ENCODE results near the gene RECK.

DNA sequence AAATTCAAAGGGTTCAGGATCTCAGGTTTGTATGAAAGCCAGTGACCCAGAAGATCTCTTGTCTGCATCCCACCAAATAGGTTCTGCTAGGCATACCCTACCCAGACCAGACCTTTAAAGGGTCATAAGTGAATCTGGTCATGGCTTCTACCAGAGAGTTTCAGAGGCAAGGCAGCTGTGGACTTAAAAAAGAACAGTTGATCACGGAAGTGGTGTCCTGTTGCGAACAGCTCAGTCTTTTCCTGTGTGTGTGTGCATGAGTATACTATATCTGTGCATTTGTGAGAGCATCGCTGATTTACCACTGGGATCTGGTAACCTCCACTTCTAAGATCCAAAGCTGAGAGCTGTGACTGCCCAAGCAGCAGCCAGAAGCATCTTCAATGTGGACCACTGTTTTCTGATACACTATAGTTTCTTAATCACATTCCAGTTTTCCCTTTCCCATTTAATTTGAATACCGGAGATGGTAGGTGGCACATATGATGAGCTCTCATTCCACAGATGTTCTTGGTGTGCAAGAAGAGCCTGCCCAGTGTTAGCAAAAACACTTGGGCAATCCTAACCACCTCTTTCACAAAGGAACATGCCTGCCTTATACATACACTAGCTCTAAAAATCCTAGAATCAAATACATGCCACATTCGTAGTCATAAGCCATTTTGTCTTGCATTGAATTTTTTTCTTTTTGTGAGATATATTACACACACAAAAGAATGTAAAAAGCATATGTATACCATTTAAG lies 42.6 kb upstream of the RECK start:
- TF ChIP-seq POLR2A (IDR thresholded peaks at IDR 0.05) (no peak), CTCF (IDR thresholded peaks at IDR 0.05) (no peak)

Data from uterus (tissue), 2 donors.